ENCODE measurements around the gene SCARB1. TPM values are rescaled to one million over a fixed set of nuclear protein-coding genes. Genes with fewer than 3 reads are reported as not detected.
A peak's percentile ranks its signal among the peaks of the same experiment; 100 is the strongest.

The SCARB1 gene
- total and polyA plus RNA-seq, 9 of the 15 experiments (the other 6 are each of a cell fraction or from before 2014, with no cell fraction given), result 0.56 to 157 (median 52.8) TPM

DNA sequence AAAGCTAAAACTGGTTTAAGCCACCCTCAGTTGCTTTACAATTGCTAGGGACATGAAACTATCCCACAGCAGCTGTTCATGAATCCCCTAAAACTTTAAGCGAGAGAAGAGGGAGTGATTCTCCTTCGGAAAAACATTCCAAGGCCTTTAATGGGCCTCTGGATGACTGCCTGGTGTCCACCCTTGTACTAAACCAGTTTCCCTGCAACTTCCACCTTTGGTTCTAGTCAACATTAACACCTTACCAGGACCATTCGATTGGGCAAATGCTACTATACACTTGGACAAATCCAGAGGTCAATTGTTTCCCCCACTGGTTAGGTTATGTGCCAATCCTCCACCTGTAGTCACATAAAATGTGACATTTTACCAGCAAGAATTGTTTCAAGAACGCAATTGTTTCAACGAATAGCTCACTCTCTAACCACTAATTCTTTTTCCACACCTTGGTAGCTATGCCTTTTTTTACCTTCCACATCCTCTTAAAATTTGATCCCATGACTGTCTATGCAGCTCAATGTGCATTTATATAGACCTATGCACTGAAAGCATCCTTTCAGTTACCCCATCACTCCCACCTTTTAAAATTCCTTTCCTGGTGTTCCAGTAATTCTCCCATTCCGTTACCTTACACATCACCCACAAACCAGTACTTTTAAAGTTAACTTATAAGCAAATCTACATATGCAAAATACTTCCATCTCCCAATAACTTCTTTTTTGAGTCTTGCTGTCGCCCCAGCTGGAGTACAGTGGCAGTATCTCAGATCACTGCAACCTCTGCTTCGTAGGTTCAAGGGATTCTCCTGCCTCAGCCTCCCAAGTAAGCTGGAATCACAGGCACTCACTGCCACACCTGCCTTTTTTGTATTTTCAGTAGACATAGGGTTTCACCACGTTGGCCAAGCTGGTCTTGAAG lies 47.2 kb upstream of the SCARB1 start (continued):
- TF ChIP-seq, protein P1, sequence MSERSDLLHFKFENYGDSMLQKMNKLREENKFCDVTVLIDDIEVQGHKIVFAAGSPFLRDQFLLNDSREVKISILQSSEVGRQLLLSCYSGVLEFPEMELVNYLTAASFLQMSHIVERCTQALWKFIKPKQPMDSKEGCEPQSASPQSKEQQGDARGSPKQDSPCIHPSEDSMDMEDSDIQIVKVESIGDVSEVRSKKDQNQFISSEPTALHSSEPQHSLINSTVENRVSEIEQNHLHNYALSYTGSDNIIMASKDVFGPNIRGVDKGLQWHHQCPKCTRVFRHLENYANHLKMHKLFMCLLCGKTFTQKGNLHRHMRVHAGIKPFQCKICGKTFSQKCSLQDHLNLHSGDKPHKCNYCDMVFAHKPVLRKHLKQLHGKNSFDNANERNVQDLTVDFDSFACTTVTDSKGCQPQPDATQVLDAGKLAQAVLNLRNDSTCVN (CRISPR knock-in tag; IDR thresholded peaks at IDR 0.05), result peak; percentile 98
- TF ChIP-seq TRIM28 (IDR thresholded peaks at IDR 0.05), result no peak
- TF ChIP-seq HOXB6 (CRISPR knock-in tag; IDR thresholded peaks at IDR 0.05; ENCODE audit: borderline replicate concordance), result peak; percentile 89
- peak; percentile 90 for TF ChIP-seq ZNF586 (CRISPR knock-in tag; conservative IDR thresholded peaks at IDR 0.05)
- no peak for TF ChIP-seq CREB3 (tag; conservative IDR thresholded peaks at IDR 0.05; ENCODE audit: low read depth)
- peak; percentile 86 for TF ChIP-seq POLR2H (tag; IDR thresholded peaks at IDR 0.05; ENCODE audit: low read depth)
- no peak for TF ChIP-seq HNRNPL (IDR thresholded peaks at IDR 0.05; ENCODE audit: low read depth, low read length)
- peak; percentile 70; the same call in 1 of the 2 replicates for TF ChIP-seq RREB1 (CRISPR knock-in tag; IDR thresholded peaks at IDR 0.05)
- no peak for TF ChIP-seq CTCFL (IDR thresholded peaks at IDR 0.05; ENCODE audit: borderline replicate concordance, insufficient read depth, low read depth, low read length, poor library complexity, severe bottlenecking)
- TF ChIP-seq ZFPM2 (CRISPR knock-in tag; IDR thresholded peaks at IDR 0.05), result peak; percentile 97
- TF ChIP-seq ZC3H8 (IDR thresholded peaks at IDR 0.05), result peak; percentile 81; the same call in 1 of the 2 replicates
- peak; percentile 95 for TF ChIP-seq HBP1 (CRISPR knock-in tag; IDR thresholded peaks at IDR 0.05)
- TF ChIP-seq CREB1 (IDR thresholded peaks at IDR 0.05), result no peak; the same call in 1 of the 2 replicates
- no peak for TF ChIP-seq CREB1 (CRISPR knock-in tag; IDR thresholded peaks at IDR 0.05)
